Fibroblast of pulmonary artery (primary cell): ENCODE measurements around the gene ANP32D.
"Not testable (repeated sequence)": the region's sequence is repeated elsewhere in the genome, so short reads cannot be mapped to it uniquely, and the experiment has no call there.

Experiments used
- DNase-seq: peaks from one replicate; pipeline ENCODE4 v3.0.0-alpha.2; 2010; ENCODE audit warnings: low read depth
- H3K4me3 ChIP-seq: replicated peaks from 2 replicates; pipeline ENCODE4 v1.5.1; 2011; ENCODE audit warnings: low read depth, mild to moderate bottlenecking, control low read depth, low read length, moderate library complexity
- CTCF ChIP-seq: IDR thresholded peaks from 2 replicates; pipeline ENCODE4 v1.5.1; 2011; ENCODE audit warnings: mild to moderate bottlenecking, control low read depth, low read length, inconsistent platforms; ENCODE audit errors: missing control alignments

The ANP32D gene

GRCh38 chr12:48473061-48473460, 702 bp downstream of the ANP32D start:
- TF ChIP-seq CTCF = no peak
- DNase-seq = no peak
- H3K4me3 ChIP-seq = no peak overlapping the region

- not testable (repeated sequence) for H3K4me3 ChIP-seq, DNase-seq
These were observed 2.1 kb downstream of the ANP32D start for GRCh38 chr12:48474497-48474896.

GRCh38 chr12:48482198-48482597, 9.8 kb downstream of the ANP32D start, which contains the start of gene C12orf54:
Gene C12orf54, plus strand, starts transcription at chr12:48482498. Its CDS starts 799 bp downstream, at chr12:48483297.
- H3K4me3 ChIP-seq = no peak within 1 kb of the TSS
- no peak for TF ChIP-seq CTCF
- no peak for DNase-seq

- no peak for TF ChIP-seq CTCF
- DNase-seq = no peak
- H3K4me3 ChIP-seq = no peak overlapping the region
These were observed 10.6 kb downstream of the ANP32D start for GRCh38 chr12:48482930-48483329.

GRCh38 chr12:48486261-48486660, 13.9 kb downstream of the ANP32D start:
- no peak for DNase-seq
- no peak for TF ChIP-seq CTCF
- H3K4me3 ChIP-seq = no peak overlapping the region

GRCh38 chr12:48486679-48487078, 14.3 kb downstream of the ANP32D start:
- DNase-seq = no peak
- no peak for TF ChIP-seq CTCF
- H3K4me3 ChIP-seq = no peak overlapping the region

GRCh38 chr12:48489012-48489411, 16.7 kb downstream of the ANP32D start:
- DNase-seq = peak; percentile 1
- no peak for TF ChIP-seq CTCF
- no peak overlapping the region for H3K4me3 ChIP-seq

- DNase-seq, H3K4me3 ChIP-seq: not testable (repeated sequence)
These were observed 17.1 kb downstream of the ANP32D start for GRCh38 chr12:48489456-48489855.

GRCh38 chr12:48500281-48500680, 27.9 kb downstream of the ANP32D start:
- H3K4me3 ChIP-seq, DNase-seq: not testable (repeated sequence)

GRCh38 chr12:48506836-48507235, 34.5 kb downstream of the ANP32D start:
- not testable (repeated sequence) for H3K4me3 ChIP-seq, DNase-seq
